GM12864 (cell line): ENCODE data around the gene TTC16.

Source experiments
- DNase-seq: peaks from one replicate; pipeline ENCODE4 v3.0.0-alpha.2; 2011; ENCODE audit warnings: low read depth
- H3K4me3 ChIP-seq: 2 replicates; pipeline ENCODE4 v1.5.1; 2011; ENCODE audit warnings: mild to moderate bottlenecking, low read depth, low read length, control low read depth
- TF ChIP-seq, protein P1 (sequence below): IDR thresholded peaks from 2 replicates; pipeline ENCODE4 v1.5.1; 2011; ENCODE audit warnings: low read depth, mild to moderate bottlenecking, moderate library complexity, low read length, control low read depth, inconsistent platforms; ENCODE audit errors: missing control alignments

Gene TTC16

DNA sequence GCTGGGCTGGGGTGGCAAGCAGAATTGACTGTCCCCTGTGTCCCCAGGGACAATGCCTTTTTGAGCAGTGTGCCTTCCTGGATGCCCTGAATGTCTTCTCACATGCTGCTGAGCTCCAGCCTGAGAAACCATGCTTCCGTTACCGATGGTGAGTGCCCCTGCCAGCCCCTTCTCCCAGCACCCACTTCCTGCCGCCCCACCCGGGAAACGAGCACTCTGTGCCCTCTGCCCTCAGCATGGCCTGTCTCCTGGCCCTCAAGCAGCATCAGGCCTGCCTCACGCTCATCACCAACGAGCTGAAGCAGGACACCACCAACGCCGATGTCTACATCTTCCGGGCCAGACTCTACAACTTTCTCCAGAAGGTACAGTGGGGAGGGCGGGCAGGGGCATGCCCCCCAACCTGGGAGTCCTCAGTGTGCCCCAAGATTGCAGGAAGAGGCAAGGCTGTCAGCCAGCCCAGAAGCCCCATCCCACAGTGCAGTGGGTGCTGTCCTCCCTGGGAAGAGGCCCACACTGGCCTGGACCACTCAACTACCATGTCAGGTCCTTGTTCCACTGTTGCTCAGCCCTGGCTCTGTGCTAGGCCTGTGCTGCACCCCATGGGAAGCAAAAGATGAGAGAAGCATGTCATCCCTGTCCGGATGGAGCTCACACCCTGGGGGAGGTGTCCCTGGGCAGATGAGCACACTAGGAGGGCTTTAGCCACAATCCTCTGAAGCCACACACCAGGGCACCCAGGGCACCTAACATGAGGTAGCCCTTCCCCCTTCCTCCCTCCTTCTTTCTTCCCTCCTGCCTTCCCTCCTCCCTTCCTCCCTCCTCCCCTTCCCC lies 4.4 kb downstream of the TTC16 start:
- DNase-seq = no peak
- no peak overlapping the region for H3K4me3 ChIP-seq
- TF ChIP-seq, protein P1, sequence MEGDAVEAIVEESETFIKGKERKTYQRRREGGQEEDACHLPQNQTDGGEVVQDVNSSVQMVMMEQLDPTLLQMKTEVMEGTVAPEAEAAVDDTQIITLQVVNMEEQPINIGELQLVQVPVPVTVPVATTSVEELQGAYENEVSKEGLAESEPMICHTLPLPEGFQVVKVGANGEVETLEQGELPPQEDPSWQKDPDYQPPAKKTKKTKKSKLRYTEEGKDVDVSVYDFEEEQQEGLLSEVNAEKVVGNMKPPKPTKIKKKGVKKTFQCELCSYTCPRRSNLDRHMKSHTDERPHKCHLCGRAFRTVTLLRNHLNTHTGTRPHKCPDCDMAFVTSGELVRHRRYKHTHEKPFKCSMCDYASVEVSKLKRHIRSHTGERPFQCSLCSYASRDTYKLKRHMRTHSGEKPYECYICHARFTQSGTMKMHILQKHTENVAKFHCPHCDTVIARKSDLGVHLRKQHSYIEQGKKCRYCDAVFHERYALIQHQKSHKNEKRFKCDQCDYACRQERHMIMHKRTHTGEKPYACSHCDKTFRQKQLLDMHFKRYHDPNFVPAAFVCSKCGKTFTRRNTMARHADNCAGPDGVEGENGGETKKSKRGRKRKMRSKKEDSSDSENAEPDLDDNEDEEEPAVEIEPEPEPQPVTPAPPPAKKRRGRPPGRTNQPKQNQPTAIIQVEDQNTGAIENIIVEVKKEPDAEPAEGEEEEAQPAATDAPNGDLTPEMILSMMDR = no peak

DNA sequence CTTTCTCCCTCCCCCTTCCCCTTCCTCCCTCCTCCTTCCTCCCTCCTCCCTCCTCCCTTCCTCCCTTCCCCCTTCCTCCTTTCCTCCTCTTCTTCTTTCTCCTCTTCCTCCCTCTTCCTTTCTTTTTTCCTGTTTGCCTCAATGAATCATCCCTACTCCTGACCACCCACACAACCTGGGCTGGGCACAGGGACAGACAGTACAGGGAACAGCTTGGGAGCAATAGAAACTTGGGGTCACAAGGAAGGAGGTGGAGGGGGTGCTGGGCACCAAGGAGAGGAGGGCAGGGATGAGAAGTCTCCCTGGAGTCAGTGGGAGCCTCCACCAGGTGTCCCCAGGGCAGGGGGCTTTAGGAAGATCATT lies 5.0 kb downstream of the TTC16 start:
- TF ChIP-seq, protein P1 = no peak
- H3K4me3 ChIP-seq = no peak overlapping the region
- DNase-seq = no peak

DNA sequence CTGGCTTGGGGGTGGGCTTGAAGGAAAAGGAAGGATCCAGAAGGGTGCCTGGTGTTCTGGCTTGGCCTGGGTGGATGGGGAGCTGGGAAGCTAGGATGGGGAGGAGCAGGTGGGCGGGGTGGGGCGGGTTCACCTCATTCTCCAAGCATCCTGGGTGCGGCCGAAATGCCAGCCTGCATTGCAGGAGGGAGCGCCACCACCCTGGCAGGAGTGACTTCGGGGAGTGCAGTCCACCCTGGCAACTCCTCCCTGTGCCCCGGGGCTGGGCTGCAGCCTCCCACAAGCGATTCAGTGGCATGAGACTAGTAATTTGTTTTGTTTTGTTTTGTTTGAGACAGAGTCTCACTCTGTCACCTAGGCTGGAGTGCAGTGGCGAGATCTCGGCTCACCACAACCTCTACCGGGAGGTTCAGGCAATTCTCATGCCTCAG lies 5.5 kb downstream of the TTC16 start:
- H3K4me3 ChIP-seq = no peak overlapping the region
- TF ChIP-seq, protein P1 = no peak
- DNase-seq = no peak

DNA sequence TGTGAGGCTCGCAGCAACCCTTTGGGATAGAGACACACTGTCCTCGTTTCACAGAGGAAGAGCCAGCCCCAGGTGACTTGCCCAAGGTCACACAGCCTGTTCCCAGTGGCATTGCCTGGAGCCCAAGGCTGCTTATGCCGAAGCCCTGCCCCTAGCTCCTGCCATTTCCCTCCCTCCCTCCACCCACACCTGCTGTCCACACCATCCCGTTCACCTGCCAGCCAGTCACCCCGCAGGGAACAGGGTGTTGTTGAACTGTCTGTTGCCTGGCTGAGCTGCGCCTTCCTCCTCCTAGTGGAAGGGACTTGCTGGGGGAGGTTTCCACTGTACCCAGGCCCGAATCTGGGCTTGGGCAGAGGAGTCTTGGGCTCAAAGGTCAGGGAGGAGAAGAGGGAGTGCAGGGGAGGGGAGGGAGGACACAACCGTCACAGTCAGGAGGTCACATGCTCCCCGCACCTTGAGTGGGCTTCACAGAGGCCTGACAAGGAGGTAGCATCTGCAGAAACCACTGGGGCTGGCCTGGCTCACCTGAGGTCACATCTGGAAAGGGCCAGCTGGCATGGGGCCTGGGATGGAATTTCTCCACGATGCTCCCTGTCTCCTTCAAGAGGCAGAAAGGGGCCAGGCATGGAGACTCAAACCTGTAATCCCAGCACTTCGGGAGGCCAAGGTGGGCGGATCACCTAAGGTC lies 6.3 kb downstream of the TTC16 start:
- DNase-seq = no peak
- no peak overlapping the region for H3K4me3 ChIP-seq
- TF ChIP-seq, protein P1 = no peak

DNA sequence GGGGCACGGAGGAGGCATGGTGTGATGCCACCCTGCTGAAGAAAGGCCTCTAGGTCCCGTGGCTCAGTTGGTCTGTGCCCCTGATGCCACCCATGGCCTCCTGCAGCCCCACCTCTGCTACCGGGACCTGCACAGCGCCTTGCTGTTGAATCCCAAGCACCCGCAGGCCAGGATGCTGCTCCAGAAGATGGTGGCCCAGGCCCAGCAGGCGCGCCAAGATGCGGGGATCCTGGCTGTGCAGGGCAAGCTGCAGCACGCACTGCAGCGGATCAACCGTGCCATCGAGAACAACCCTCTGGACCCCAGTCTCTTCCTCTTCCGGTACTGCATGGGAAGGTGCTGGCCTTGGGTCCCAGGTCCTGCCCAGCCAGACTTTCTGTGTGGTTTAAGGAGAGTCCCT lies 7.1 kb downstream of the TTC16 start:
- TF ChIP-seq, protein P1 = no peak
- DNase-seq = no peak
- no peak overlapping the region for H3K4me3 ChIP-seq

DNA sequence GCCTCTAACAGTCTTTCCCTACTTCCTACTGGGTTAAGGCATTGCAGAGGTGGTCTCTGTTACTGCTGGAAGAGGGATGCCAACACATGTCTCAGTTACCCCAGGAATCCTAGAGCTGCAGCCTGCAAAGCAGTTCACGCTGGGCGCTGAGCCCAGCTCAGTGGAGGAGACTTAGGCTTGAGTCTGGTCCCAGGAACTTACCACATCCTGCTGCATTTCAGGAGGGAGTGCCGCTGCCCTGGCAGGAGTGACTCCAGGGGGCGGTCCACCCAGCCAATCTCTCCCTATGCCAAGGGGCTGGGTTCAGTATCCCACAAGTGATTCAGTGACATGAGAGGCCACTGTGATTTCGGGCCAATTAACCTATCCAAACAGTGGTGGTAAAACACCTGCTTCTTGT lies 7.6 kb downstream of the TTC16 start:
- no peak overlapping the region for H3K4me3 ChIP-seq
- DNase-seq = no peak
- TF ChIP-seq, protein P1 = no peak
